ENCODE results near the gene SLC25A27. TPM values are rescaled to one million over a fixed set of nuclear protein-coding genes. Genes with fewer than 3 reads are reported as not detected.

The SLC25A27 gene
- total RNA-seq, 1 donor: 10.5 TPM

GRCh38 chr6:46699970-46700369, 47.2 kb downstream of the SLC25A27 start:
- Histone ChIP-seq H2AFZ (ENCODE audit: low read length) (no peak overlapping the region), H3K4me2 (ENCODE audit: insufficient read depth, low read length) (no peak overlapping the region), H3K36me3 (ENCODE audit: insufficient read depth, low read length) (no peaks in the 10 kb centered on the region), H4K20me1 (ENCODE audit: insufficient read depth, low read length) (no peaks in the 10 kb centered on the region), H3K4me3 (ENCODE audit: insufficient read depth, low read length) (no peak overlapping the region), H3K9me3 (ENCODE audit: low read depth, low read length) (no peaks in the 10 kb centered on the region), H3K27me3 (ENCODE audit: insufficient read depth, low read length) (no peaks in the 10 kb centered on the region), H3K27ac (ENCODE audit: low read depth, low read length) (no peak overlapping the region), H3K4me1 (ENCODE audit: insufficient read depth, low read length) (no peaks in the 10 kb centered on the region), H3K79me2 (ENCODE audit: insufficient read depth, low read length) (no peaks in the 10 kb centered on the region)
- DNase-seq (ENCODE audit: insufficient read length, low spot score, missing footprints): no peak
- no peak for TF ChIP-seq CTCF (IDR thresholded peaks at IDR 0.05; ENCODE audit: extremely low read depth, low read depth, low read length)

- no peak overlapping the region for H3K27ac ChIP-seq (ENCODE audit: low read depth, low read length)
- H2AFZ ChIP-seq (ENCODE audit: low read length): no peak overlapping the region
- no peaks in the 10 kb centered on the region for H3K36me3 ChIP-seq (ENCODE audit: insufficient read depth, low read length)
- H3K9me3 ChIP-seq (ENCODE audit: low read depth, low read length): no peaks in the 10 kb centered on the region
- no peaks in the 10 kb centered on the region for H4K20me1 ChIP-seq (ENCODE audit: insufficient read depth, low read length)
- H3K4me3 ChIP-seq (ENCODE audit: insufficient read depth, low read length): no peak overlapping the region
- peaks cover 3% of the 10 kb centered on the region for H3K27me3 ChIP-seq (ENCODE audit: insufficient read depth, low read length)
- H3K4me2 ChIP-seq (ENCODE audit: insufficient read depth, low read length): no peak overlapping the region
- DNase-seq (ENCODE audit: insufficient read length, low spot score, missing footprints): no peak
- no peaks in the 10 kb centered on the region for H3K4me1 ChIP-seq (ENCODE audit: insufficient read depth, low read length)
- TF ChIP-seq CTCF (IDR thresholded peaks at IDR 0.05; ENCODE audit: extremely low read depth, low read depth, low read length): no peak
- no peaks in the 10 kb centered on the region for H3K79me2 ChIP-seq (ENCODE audit: insufficient read depth, low read length)
Observed at GRCh38 chr6:46704562-46704961, 51.8 kb downstream of the SLC25A27 start.

GRCh38 chr6:46706464-46706863, 53.7 kb downstream of the SLC25A27 start:
- Histone ChIP-seq H4K20me1 (ENCODE audit: insufficient read depth, low read length) (no peaks in the 10 kb centered on the region), H2AFZ (ENCODE audit: low read length) (no peak overlapping the region), H3K27ac (ENCODE audit: low read depth, low read length) (no peak overlapping the region), H3K36me3 (ENCODE audit: insufficient read depth, low read length) (no peaks in the 10 kb centered on the region), H3K4me2 (ENCODE audit: insufficient read depth, low read length) (no peak overlapping the region), H3K4me1 (ENCODE audit: insufficient read depth, low read length) (no peaks in the 10 kb centered on the region), H3K4me3 (ENCODE audit: insufficient read depth, low read length) (no peak overlapping the region), H3K9me3 (ENCODE audit: low read depth, low read length) (no peaks in the 10 kb centered on the region), H3K27me3 (ENCODE audit: insufficient read depth, low read length) (peaks cover 3% of the 10 kb centered on the region), H3K79me2 (ENCODE audit: insufficient read depth, low read length) (no peaks in the 10 kb centered on the region)
- DNase-seq (ENCODE audit: insufficient read length, low spot score, missing footprints): no peak
- no peak for TF ChIP-seq CTCF (IDR thresholded peaks at IDR 0.05; ENCODE audit: extremely low read depth, low read depth, low read length)

GRCh38 chr6:46711491-46711890, 58.7 kb downstream of the SLC25A27 start:
- Histone ChIP-seq H3K27me3 (ENCODE audit: insufficient read depth, low read length) (no peaks in the 10 kb centered on the region), H3K79me2 (ENCODE audit: insufficient read depth, low read length) (no peaks in the 10 kb centered on the region), H3K4me1 (ENCODE audit: insufficient read depth, low read length) (no peaks in the 10 kb centered on the region), H2AFZ (ENCODE audit: low read length) (no peak overlapping the region), H4K20me1 (ENCODE audit: insufficient read depth, low read length) (no peaks in the 10 kb centered on the region), H3K4me3 (ENCODE audit: insufficient read depth, low read length) (no peak overlapping the region), H3K9me3 (ENCODE audit: low read depth, low read length) (no peaks in the 10 kb centered on the region), H3K27ac (ENCODE audit: low read depth, low read length) (no peak overlapping the region), H3K4me2 (ENCODE audit: insufficient read depth, low read length) (no peak overlapping the region), H3K36me3 (ENCODE audit: insufficient read depth, low read length) (no peaks in the 10 kb centered on the region)
- no peak for TF ChIP-seq CTCF (IDR thresholded peaks at IDR 0.05; ENCODE audit: extremely low read depth, low read depth, low read length)
- no peak for DNase-seq (ENCODE audit: insufficient read length, low spot score, missing footprints)

All from osteoblast (primary cell).